Astrocyte (in vitro differentiated cells and primary cell): Measurements from ENCODE around the gene TULP4.

ENCODE experiments used
- CTCF ChIP-seq: IDR thresholded peaks from 2 replicates; pipeline ENCODE4 v1.5.1; 2011; ENCODE audit warnings: low read depth, mild to moderate bottlenecking, inconsistent platforms, low read length, moderate library complexity; ENCODE audit not compliant: insufficient read depth
- EZH2 ChIP-seq: IDR thresholded peaks from 2 replicates; pipeline ENCODE4 v1.6.1; 2012; ENCODE audit warnings: mild to moderate bottlenecking, low read length, inconsistent platforms; ENCODE audit not compliant: insufficient read depth

- TF ChIP-seq CTCF: no peak
- no peak for TF ChIP-seq EZH2
Measured at GRCh38 chr6:158405933-158406332, 93.7 kb downstream of the TULP4 start.
